MM.1S (cell line): Measurements from ENCODE around the gene USP37.

Experiments used
- DNase-seq: peaks from one replicate; pipeline ENCODE4 v3.0.0-alpha.2; 2015
- H2AFZ ChIP-seq: fragments of 300-600 bp; sonication (generic); 2 replicates; pipeline ENCODE4 v1.6.0; 2016; ENCODE audit warnings: antibody characterized with exemption, low read length
- H3F3A ChIP-seq: fragments of 300-600 bp; sonication (generic); 2 replicates; pipeline ENCODE4 v1.6.1; 2016; ENCODE audit warnings: mild to moderate bottlenecking, antibody characterized with exemption, low read length, moderate library complexity, mixed read lengths; ENCODE audit not compliant: insufficient read depth
- H3K27ac ChIP-seq: fragments of 300-600 bp; sonication (generic); 2 replicates; pipeline ENCODE4 v1.5.1; 2016; ENCODE audit warnings: mild to moderate bottlenecking, low read length
- H3K27me3 ChIP-seq: fragments of 300-600 bp; sonication (generic); replicated peaks from 2 replicates; pipeline ENCODE4 v1.6.0; 2016; ENCODE audit warnings: low read length; ENCODE audit not compliant: insufficient read depth
- H3K36me3 ChIP-seq: fragments of 300-600 bp; sonication (generic); replicated peaks from 2 replicates; pipeline ENCODE4 v1.6.1; 2016; ENCODE audit warnings: mild to moderate bottlenecking, low read length, mixed read lengths; ENCODE audit not compliant: insufficient read depth
- H3K4me1 ChIP-seq: fragments of 300-600 bp; sonication (generic); 2 replicates; pipeline ENCODE4 v1.6.1; 2016; ENCODE audit warnings: low read length, mixed read lengths
- H3K4me2 ChIP-seq: fragments of 300-600 bp; sonication (generic); 2 replicates; pipeline ENCODE4 v1.6.0; 2016; ENCODE audit warnings: low read depth, low read length
- H3K4me3 ChIP-seq: fragments of 300-600 bp; sonication (generic); 2 replicates; pipeline ENCODE4 v1.5.1; 2016; ENCODE audit warnings: low read length, mixed read lengths
- H3K79me2 ChIP-seq: fragments of 300-600 bp; sonication (generic); 2 replicates; pipeline ENCODE4 v1.6.1; 2016; ENCODE audit warnings: mixed run types, low read length, mixed read lengths
- H3K9ac ChIP-seq: fragments of 300-600 bp; sonication (generic); 2 replicates; pipeline ENCODE4 v1.6.1; 2016; ENCODE audit warnings: low read length, mixed read lengths
- H3K9me2 ChIP-seq: fragments of 300-600 bp; sonication (generic); replicated peaks from 2 replicates; pipeline ENCODE4 v1.6.1; 2016; ENCODE audit warnings: mild to moderate bottlenecking, low read length, mixed read lengths; ENCODE audit not compliant: insufficient read depth
- H3K9me3 ChIP-seq: fragments of 300-600 bp; sonication (generic); replicated peaks from 2 replicates; pipeline ENCODE4 v1.6.1; 2016; ENCODE audit warnings: mild to moderate bottlenecking, low read length, mixed read lengths; ENCODE audit not compliant: insufficient read depth
- H4K20me1 ChIP-seq: fragments of 300-600 bp; sonication (generic); 2 replicates; pipeline ENCODE4 v1.6.1; 2016; ENCODE audit warnings: mild to moderate bottlenecking, low read length, moderate library complexity, mixed read lengths; ENCODE audit not compliant: insufficient read depth
- CTCF ChIP-seq: fragments of 300-600 bp; sonication (generic); IDR thresholded peaks from 2 replicates; pipeline ENCODE4 v1.5.1; 2016; ENCODE audit warnings: antibody characterized with exemption, low read length, mixed read lengths
- EZH2 ChIP-seq: fragments of 300-600 bp; sonication (generic); optimal IDR thresholded peaks from 2 replicates; pipeline ENCODE3; 2017; ENCODE audit warnings: low read depth, mild to moderate bottlenecking, antibody characterized with exemption, low read length, mixed read lengths
- EZH2phosphoT487 ChIP-seq: fragments of 300-600 bp; sonication (generic); IDR thresholded peaks from 2 replicates; pipeline ENCODE4 v1.6.1; 2018; ENCODE audit warnings: antibody characterized with exemption, low read length

USP37 gene

GRCh38 chr2:218400930-218401881 lies 166.9 kb downstream of the USP37 start:
- Histone ChIP-seq H2AFZ (no peak overlapping the region), H3K9ac (peak overlapping the region; percentile 89; the same call in 1 of the 2 replicates), H3F3A (peaks cover 9% of the 10 kb centered on the region; the same call in 1 of the 2 replicates), H3K36me3 (no peaks in the 10 kb centered on the region), H3K9me2 (no peaks in the 10 kb centered on the region), H3K79me2 (peaks cover 28% of the 10 kb centered on the region), H3K4me2 (peak overlapping the region; percentile 77; the same call in 1 of the 2 replicates), H3K9me3 (no peaks in the 10 kb centered on the region), H4K20me1 (no peaks in the 10 kb centered on the region), H3K4me3 (peak overlapping the region; percentile 80), H3K27ac (no peak overlapping the region), H3K27me3 (peaks cover 24% of the 10 kb centered on the region), H3K4me1 (peaks cover 30% of the 10 kb centered on the region)
- TF ChIP-seq EZH2 (no peak), EZH2phosphoT487 (no peak), CTCF (no peak)
- DNase-seq, result no peak
